Measurements from ENCODE around the gene SYT14.
"Not testable (repeated sequence)": the region's sequence is repeated elsewhere in the genome, so short reads cannot be mapped to it uniquely, and the experiment has no call there.

SYT14 gene

GRCh38 chr1:210174133-210174532 is 236.1 kb downstream of the SYT14 start:
- TF ChIP-seq CTCF (IDR thresholded peaks at IDR 0.05; ENCODE audit: extremely low read depth, missing control alignments) = no peak

DNA sequence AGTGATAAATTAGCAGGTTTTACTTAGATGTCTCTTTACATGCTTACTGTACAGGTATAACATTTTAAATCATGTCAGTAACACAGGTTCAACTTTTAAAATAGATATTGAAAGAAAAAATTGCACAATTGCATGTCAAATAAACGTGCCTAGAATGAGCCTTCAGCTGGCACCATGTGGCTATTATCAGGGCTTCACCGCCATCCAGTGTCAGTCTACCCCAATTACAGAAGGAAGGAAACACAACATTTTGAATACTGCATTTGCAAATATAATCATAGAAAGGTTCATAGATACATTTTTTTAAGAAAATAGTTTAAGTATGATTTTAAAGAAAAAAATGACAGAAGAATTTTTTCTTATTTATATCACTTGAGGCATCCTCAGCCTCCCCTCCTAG is 247.0 kb downstream of the SYT14 start:
- TF ChIP-seq CTCF (IDR thresholded peaks at IDR 0.05; ENCODE audit: extremely low read depth, missing control alignments) = no peak
- no peak for DNase-seq (ENCODE audit: low spot score)

More at GRCh38 chr1:210174133-210174532, 236.1 kb downstream of the SYT14 start:
- DNase-seq (ENCODE audit: low spot score) = no peak

GRCh38 chr1:210187849-210188606 is 250.0 kb downstream of the SYT14 start:
- DNase-seq (ENCODE audit: low spot score) = not testable (repeated sequence)

GRCh38 chr1:210189426-210189825 is 251.4 kb downstream of the SYT14 start:
- TF ChIP-seq CTCF (IDR thresholded peaks at IDR 0.05; ENCODE audit: extremely low read depth, missing control alignments) = no peak
- DNase-seq (ENCODE audit: low spot score) = no peak

- TF ChIP-seq CTCF (IDR thresholded peaks at IDR 0.05; ENCODE audit: extremely low read depth, missing control alignments) = no peak
- no peak for DNase-seq (ENCODE audit: low spot score)
Observed at GRCh38 chr1:210195635-210196160, 257.7 kb downstream of the SYT14 start.

- DNase-seq (ENCODE audit: low spot score) = not testable (repeated sequence)
Observed at GRCh38 chr1:210196266-210196665, 258.2 kb downstream of the SYT14 start.

DNA sequence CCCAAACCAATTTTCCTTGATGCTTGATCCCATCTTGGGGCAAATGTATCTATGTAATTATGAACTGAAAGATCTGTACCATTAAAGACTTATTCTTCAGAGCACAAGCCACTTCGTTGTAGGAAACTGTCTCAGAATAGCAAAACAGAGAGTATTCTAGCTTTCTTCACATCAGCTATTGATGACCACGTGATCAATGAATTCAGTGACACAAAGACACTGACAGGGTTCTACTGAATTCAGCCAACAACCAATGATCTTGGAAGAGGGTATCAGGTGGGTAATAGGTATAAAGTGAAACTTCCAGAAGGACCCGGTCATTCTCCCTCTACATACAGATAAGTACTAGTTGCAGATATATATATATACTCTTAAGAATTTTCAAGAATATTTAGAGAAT is 260.8 kb downstream of the SYT14 start:
- no peak for DNase-seq (ENCODE audit: low spot score)
- no peak for TF ChIP-seq CTCF (IDR thresholded peaks at IDR 0.05; ENCODE audit: extremely low read depth, missing control alignments)

- TF ChIP-seq CTCF (IDR thresholded peaks at IDR 0.05; ENCODE audit: extremely low read depth, missing control alignments) = no peak
- DNase-seq (ENCODE audit: low spot score) = no peak
Observed at GRCh38 chr1:210200124-210200736, 262.2 kb downstream of the SYT14 start.

Data from GM20000 (cell line).